Endothelial cell of hepatic sinusoid (primary cell): ENCODE measurements around the gene KAT6B.
"Not testable (repeated sequence)": the region's sequence is repeated elsewhere in the genome, so short reads cannot be mapped to it uniquely, and the experiment has no call there.

Source experiments
- in situ Hi-C: cut with HindIII; loops from 2 replicates; pipeline ENCODE4 v1.10.0; 2017; ENCODE audit warnings: low sequenced_read_pairs

KAT6B gene

DNA sequence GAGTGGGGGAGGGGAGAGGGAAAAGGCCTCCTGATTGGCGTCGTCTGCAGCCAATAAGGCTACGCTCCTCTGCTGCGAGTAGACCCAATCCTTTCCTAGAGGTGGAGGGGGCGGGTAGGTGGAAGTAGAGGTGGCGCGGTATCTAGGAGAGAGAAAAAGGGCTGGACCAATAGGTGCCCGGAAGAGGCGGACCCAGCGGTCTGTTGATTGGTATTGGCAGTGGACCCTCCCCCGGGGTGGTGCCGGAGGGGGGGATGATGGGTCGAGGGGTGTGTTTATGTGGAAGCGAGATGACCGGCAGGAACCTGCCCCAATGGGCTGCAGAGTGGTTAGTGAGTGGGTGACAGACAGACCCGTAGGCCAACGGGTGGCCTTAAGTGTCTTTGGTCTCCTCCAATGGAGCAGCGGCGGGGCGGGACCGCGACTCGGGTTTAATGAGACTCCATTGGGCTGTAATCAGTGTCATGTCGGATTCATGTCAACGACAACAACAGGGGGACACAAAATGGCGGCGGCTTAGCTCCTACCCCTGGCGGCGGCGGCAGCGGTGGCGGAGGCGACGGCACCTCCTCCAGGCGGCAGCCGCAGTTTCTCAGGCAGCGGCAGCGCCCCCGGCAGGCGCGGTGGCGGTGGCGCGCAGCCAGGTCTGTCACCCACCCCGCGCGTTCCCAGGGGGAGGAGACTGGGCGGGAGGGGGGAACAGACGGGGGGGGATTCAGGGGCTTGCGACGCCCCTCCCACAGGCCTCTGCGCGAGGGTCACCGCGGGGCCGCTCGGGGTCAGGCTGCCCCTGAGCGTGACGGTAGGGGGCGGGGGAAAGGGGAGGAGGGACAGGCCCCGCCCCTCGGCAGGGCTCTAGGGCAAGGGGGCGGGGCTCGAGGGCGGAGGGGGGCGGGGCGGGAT lies at the start of gene KAT6B:
Gene KAT6B, plus strand, starts transcription at position 459 of the 903 bp plus-strand sequence. CDS start 16,258 bp downstream, outside the sequence.
- in situ Hi-C loops = no loop called here

DNA sequence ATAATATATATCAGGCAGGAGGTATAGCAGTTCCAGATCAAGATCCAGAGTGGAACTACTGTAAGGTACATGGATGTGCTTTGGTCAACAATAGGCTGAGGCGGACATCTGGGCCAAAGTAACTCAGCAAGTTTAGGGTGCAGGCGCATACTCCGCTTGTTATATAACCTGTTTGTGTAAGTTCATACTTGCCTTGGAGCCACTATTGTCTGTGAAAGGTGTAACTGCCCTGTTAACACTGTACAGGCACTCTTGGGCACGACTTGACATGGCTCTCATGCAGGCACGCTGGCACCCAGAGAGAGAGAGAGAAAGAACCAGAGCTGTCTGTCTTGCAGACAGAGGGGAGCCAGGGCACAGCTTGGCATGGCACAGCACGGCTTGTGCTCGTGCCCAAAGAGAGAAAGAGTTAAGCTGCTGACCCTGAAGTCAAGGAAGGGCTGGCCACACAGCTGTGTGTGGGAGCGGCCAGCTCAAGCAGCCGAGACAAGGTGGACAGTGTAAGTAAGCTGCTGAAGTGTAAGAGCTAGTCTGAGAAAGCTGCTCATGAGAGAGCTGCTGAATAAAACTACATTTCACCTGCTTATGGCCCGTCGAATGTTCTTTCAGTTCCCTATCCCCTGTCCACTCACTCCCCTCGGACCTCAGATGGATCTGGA lies 47.8 kb upstream of the KAT6B start:
- in situ Hi-C loops = no loop called here

DNA sequence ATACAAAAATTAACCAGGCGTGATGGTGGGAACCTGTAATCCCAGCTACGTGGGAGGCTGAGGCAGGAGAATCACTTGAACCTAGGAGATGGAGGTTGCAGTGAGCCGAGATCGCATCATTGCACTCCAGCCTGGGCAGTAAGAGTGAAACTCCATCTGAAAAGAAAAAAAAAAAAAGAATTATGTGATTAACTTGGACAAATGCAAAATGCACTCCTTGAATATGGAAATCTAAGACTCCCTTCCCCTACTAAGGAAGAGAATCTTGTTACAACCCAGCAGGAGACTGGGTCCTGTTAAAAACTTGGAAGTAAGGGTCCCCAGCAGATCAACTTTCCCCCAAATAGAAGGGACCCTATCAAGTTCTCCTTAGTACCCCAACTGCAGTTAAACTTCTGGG lies 44.5 kb upstream of the KAT6B start:
- in situ Hi-C loops = not testable (repeated sequence)

DNA sequence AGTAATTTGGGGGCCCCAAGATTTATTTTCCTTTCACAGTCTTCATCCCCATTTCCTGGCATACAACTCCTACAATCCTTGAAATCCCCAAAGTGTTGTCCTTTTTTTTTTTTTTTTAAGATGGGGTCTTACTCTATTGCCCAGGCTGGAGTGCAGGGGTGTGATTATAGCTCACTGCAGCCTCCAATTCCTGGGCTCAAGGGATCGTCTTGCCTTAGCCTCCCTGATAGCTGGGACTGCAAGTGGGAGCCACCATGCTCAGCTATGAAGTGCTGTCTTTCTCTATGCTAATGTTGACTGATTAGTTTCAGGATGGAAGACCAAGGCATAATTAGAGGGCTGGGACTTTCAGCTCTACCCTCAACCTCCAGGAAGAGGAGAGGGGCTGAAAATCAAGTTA lies 41.9 kb upstream of the KAT6B start:
- in situ Hi-C loops = no loop called here

DNA sequence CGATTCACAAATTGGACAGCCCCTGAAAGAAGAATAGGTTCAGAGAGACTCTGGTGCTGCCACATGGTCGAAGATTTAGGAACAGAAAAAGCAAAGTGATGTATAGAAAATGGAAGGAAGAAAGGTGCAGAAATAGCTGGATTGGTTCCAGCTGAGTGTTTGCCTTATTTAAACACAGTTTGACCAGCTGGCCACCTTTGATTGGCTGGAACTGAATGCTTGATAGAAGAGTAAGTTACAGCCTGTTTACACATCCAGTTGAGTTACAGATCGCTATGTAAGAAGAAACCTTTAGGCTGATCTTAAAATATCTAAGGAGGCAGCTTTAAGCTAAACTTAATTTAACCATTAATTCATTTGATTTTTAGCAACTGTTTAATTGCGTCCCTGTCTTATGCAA lies 40.3 kb upstream of the KAT6B start:
- in situ Hi-C loops = no loop called here

DNA sequence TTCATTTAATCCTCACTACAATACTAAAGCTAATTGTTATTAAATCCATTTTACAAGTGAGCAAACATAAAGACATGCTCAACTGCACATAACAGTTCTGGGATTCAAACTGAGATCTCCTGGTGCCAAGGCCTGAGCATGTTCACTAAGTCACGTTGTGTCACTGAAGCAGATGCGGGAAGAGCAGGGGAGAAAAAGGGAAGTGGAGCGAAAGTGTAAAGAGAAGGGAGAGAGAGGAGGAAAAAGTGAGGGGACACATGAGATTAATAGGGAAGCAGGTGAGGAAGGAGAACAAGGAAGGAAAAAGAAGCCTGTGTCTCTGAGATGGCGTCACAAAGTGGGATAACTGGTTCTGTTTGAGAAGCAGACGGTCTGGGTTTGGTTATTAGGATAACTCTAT lies 38.9 kb upstream of the KAT6B start:
- in situ Hi-C loops = no loop called here

DNA sequence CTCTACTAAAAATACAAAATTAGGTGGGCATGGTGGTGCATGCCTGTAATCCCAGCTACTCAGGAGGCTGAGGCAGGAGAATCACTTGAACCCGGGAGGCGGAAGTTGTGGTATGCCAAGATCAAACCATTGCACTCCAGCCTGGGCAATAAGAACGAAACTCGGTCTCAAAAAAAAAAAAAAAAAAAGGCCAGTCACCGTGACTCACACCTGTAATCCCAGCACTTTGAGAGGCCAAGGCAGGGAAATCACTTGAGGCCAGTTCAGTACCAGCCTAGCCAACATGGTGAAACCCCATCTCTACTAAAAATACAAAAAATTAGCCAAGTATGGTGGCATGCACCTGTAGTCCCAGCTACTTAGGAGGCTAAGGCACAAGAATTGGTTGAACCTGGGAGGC lies 34.4 kb upstream of the KAT6B start:
- in situ Hi-C loops = not testable (repeated sequence)

DNA sequence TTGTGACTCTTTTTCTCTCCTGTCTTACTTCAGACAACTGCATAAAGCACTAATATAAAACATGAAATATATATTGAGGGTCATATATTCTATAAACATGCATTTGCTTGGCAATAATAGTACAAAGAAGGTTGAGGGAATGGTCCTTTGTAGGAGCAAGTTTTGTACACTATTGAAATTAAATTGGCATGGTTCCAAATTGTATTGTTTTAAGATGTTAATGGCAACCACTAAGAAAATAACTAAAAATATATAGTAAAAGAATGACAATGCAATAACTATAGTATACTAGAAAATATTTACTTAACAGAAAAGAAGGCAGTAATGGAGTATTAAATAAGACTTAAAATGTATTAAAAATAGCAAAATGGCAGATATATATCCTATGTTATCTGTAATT lies 33.7 kb upstream of the KAT6B start:
- in situ Hi-C loops = no loop called here

DNA sequence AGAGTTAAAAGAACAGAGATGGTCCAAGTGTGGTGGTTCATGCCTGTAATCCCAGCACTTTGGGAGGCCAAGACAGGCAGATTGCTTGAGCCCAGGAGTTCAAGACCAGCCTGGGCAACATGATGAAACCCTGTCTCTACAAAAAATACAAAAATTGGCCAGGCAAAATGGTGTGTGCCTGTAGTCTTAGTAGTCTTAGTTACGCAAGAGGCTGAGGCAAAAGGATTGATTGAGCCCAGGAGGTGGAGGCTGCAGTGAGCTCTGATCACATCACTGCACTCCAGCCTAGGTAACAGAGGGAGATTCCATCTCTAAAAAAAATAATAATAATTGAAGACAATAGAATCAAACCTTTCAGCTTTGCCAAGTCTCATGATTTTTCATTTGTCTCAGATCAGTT lies 33.2 kb upstream of the KAT6B start:
- in situ Hi-C loops = not testable (repeated sequence)

DNA sequence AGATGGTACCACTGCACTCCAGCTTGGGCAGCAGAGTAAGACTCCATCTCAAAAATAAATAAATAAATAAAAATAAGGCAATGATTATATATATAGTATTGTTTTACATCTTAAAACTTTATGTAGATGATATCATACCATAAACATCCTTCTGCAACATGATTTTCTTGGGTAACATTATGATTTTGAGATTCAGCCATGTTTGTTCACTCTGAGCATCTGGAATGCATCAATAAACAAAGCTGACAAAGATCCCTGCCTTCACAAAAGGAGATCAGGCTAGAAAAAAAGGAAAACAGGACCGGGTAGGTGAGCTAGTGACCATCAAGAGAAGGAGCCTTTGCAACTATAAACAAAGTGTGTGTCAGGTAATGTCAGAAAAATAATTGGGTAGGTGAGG lies 31.9 kb upstream of the KAT6B start:
- in situ Hi-C loops = no loop called here

DNA sequence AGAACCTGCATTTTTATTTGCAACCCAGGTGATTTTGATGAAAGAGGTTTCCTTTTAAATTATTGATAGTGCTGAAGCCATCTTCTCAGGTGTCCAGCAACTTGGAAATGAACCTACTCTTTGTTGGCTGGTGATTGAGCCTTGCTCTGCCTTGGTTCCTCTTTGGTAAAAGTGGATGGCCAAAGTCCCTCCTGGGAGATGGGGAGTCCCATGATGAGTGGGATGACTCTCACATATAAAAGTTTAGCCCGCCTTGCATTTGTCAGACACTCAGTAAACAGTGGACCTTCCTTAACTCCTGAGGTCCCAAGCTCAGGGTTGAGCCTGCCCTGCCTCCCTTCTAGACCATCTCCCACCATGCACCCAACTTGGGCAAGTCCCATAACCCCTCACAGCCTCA lies 28.9 kb upstream of the KAT6B start:
- in situ Hi-C loops = no loop called here

DNA sequence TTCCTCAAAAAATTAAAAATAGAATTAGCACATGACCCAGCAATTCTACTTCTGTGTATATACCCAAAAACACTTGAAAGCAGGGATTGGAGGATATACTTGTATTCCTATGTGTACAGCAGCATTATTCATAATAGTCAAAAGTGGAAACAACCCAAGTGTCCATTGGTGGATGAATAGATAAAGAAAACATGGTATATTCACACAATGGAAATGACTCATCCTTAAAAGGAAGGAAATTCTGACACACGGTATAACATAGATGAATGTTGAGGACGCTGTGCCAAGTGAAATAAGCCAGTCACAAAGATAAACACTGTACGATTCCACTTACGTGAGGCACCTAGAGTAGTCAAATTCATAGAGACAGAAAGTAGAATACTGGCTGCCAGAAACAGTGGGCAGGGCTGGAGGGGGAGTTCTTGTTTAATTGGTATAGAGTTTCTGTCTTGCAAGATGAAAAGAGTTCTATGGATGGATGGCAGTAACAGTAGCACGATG lies 26.6 kb upstream of the KAT6B start:
- in situ Hi-C loops = no loop called here

DNA sequence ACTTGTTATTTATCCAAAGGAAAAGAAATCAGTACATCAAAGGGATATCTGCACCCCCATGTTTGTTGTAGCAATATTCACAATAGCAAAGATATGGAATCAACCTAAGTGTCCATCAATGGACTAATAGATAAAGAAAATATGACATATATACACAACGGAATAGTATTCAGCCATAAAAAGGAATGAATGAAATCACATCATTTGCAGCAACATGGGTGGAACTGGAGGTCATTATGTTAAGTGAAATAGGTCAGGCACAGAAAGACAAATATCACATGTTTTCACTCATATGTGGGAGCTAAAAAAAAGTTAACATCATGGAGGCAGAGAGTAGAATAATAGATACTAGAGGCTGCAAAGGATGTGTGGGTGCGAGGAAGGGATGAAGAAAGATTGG lies 25.0 kb upstream of the KAT6B start:
- in situ Hi-C loops = no loop called here

DNA sequence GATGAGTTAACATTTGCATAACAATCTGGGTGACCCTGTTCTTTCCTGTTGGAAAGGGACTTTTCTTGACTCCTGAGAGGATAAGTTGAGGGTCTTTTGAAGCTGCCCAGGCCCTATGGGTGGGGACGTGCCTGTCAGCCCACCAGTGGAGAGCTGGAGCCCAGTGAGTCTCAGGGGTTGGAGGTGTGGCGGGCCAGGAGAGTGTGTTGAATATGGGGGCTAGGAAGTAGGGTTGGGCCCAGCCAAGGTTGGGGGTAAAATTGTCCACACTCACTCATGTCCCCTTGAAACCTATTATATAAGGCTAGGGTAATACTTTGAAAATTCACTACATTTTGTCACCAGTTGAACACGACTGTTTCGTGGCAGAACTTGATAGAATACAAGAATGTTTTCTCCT lies 17.9 kb upstream of the KAT6B start:
- in situ Hi-C loops = no loop called here

DNA sequence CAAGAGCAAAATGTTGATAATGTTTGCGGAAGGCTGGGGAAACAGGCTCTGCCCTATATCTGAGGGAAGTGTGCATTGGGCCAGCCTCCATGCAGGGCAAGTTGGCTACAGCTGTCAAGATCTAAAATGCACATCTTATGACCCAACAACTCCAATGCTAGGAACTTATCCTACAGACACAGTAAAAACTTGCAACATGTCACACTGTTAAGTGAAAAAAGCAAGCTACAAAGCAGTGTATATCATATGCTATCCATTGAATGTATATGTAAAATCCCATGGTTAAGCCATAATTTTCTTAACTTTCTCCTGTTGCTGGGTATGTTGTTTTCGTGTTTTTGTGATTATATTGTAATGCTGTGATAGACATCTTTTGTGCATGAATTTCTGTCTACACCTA lies 16.3 kb upstream of the KAT6B start:
- in situ Hi-C loops = no loop called here

DNA sequence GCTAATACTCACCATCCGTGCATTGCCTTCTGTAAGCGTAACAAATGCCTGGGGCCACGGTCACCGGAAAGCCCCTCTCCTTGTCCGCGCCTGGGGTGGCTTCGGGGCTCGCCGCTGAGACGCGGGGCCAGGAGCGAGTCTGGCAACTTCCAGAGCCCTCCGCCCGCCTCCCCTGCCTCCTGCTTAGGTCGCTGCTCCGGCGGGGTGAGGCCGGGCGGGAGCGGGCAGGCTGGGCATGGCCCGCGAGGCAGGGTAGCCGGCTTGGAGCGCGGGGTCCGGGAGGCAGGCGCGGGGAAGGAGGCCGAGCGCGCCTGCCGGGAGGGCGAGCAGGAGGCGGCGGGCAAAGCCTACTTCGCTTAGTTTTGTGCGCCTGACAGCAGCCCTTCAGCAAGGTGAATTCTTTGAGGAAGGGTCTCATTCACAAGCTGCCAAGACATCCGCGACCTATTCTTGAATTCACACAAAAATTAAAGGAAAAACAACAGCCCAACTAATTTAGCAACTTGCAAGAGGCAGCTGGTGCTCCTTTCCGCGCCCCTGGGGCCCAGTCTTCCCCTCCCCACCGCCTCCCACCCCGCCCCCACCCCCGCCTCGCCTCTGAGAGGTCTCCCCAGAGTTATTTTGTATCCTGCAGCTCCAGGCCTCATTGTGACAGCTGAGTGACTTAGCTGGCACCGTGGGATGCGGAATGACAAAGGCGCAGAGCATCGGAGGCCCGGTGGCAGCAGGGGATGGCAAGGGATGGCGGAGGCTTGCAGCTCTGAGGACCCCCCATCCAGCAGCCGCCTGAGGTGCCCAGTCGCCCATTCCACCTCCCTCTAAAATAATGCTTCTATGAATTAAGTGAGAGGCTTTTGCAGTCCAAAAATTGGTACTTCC lies 12.8 kb upstream of the KAT6B start:
- in situ Hi-C loops = no loop called here

DNA sequence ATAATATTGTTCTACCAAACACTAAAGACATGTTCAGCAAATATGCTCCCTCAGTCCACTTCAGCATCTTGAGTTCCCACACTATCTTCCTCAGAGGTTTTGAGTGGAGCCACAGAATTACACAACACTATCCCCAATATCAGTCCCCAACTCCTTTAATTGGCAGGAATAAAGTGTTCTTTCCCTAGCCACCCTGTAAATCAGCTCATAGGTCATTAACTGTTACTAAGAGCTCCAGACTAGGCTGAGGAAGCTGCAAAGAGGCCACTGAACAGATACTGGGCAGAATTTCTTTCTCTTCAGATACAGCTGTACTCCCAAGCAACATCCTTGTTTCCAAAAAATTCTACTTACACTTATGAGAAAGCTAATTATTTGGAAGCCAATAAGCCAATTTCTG lies 11.6 kb upstream of the KAT6B start:
- in situ Hi-C loops = no loop called here

DNA sequence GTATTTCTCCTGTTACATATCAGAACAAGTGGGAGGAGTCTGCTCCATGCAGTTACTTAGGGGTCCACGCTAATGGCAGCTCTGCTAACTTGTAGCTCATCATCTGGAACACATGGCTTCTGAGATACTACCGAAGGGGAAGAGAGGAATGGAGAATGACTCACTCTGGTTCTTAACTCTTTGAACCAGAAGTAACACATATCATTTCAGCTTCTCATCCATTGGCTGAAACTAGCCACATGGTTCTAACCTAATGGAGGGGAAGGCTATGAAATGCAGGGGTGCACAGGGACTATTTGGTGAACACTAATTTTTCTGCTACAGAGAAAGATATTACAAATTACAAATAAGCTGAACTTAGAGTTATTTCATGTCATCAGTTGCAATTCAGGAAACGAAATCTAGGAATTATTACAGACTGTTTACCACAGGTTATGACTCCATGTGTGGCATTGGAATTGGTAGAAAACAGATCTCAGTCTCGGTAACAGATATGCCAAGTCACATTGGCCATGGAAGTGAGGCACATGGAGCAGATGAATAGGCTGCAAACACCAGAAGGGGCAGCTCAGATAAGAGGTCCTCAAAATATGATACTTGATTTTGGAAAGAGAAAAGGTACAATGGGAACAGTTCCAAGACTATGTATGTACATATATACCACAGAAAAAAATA lies 9.4 kb upstream of the KAT6B start:
- in situ Hi-C loops = no loop called here

DNA sequence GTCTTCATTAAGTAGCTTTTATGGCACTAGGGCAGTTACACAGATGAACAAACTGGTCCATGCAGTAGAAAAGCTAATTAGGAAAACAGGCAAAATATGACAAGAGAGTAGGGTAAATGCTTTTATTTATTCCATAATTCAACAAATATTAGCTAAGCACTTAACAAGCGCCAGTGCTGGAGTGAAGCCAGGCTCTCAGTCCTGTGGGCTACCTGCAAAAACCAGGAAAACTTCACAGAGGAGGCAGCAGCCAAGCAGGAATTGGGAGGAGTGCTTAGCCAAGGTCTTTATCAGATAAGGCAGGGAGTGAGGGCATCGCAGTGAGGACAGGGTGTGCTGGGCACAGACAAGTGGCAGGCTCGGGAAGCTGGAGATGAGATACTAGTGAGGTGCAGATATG lies 4.9 kb upstream of the KAT6B start:
- in situ Hi-C loops = no loop called here

DNA sequence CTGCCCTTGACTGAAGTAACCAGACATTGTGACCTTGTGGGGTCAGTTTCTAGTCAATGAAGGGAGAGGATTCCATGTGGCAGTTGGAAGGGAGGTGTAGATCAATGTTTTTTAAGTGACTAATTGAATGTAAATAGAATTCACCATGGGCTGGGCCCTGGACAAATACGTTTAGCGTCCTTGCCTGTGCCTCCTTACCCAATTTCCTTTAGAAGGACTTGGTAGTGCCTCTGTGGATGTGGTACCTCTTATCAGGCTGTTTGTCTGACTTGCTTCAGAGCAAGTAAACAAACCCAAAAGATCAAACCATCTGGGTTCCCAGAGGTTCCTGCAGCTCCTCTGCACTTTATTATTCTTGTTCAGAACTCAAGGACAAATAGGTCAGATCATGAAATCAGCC lies 4.3 kb upstream of the KAT6B start:
- in situ Hi-C loops = no loop called here
